H9 (cell line): ENCODE data around the gene RNASE8. TPM values are rescaled to one million over a fixed set of nuclear protein-coding genes. Genes with fewer than 3 reads are reported as not detected.

ENCODE experiments used
- DNase-seq: peaks from one replicate; pipeline ENCODE4 v3.0.0-alpha.2; 2017
- H2AFZ ChIP-seq: one replicate; pipeline ENCODE4 v1.6.1; 2013; ENCODE audit warnings: mild to moderate bottlenecking, low read length, control low read depth, moderate library complexity
- H2AK5ac ChIP-seq: 2 replicates; pipeline ENCODE4 v1.6.1; 2013; ENCODE audit warnings: low read length, control low read depth, mixed read lengths; ENCODE audit not compliant: insufficient read length
- H2BK120ac ChIP-seq: one replicate; pipeline ENCODE4 v1.6.1; 2013; ENCODE audit warnings: low read depth, mild to moderate bottlenecking, low read length, control low read depth, inconsistent platforms; ENCODE audit not compliant: poor library complexity, severe bottlenecking
- H2BK12ac ChIP-seq: 2 replicates; pipeline ENCODE4 v1.6.1; 2013; ENCODE audit warnings: low read length, control low read depth, mixed read lengths, low read depth; ENCODE audit not compliant: insufficient read length
- H2BK15ac ChIP-seq: 2 replicates; pipeline ENCODE4 v1.6.1; 2013; ENCODE audit warnings: low read depth, low read length, control low read depth
- H2BK20ac ChIP-seq: one replicate; pipeline ENCODE4 v1.6.1; 2013; ENCODE audit warnings: low read depth, mild to moderate bottlenecking, low read length, control low read depth, inconsistent platforms; ENCODE audit not compliant: poor library complexity, severe bottlenecking
- H2BK5ac ChIP-seq: 2 replicates; pipeline ENCODE4 v1.6.1; 2013; ENCODE audit warnings: low read length, control low read depth, mixed read lengths; ENCODE audit not compliant: insufficient read length
- H3K14ac ChIP-seq: 2 replicates; pipeline ENCODE4 v1.6.1; 2013; ENCODE audit warnings: low read length, control low read depth; ENCODE audit not compliant: insufficient read depth
- H3K18ac ChIP-seq: 2 replicates; pipeline ENCODE4 v1.6.1; 2013; ENCODE audit warnings: low read depth, mild to moderate bottlenecking, mixed read lengths, low read length, control low read depth; ENCODE audit not compliant: insufficient read length
- H3K23ac ChIP-seq: 2 replicates; pipeline ENCODE4 v1.6.1; 2013; ENCODE audit warnings: low read length, control low read depth, mixed read lengths, low read depth; ENCODE audit not compliant: insufficient read length
- H3K23me2 ChIP-seq: 2 replicates; pipeline ENCODE4 v1.6.1; 2013; ENCODE audit warnings: low read depth, mild to moderate bottlenecking, mixed read lengths, low read length, control low read depth; ENCODE audit not compliant: insufficient read length, poor library complexity, severe bottlenecking
- H3K27ac ChIP-seq: 2 replicates; pipeline ENCODE4 v1.5.1; 2013; ENCODE audit warnings: low read length, control low read depth, mixed read lengths, low read depth; ENCODE audit not compliant: insufficient read length
- H3K27me3 ChIP-seq: 2 replicates; pipeline ENCODE4 v1.6.1; 2013; ENCODE audit warnings: low read length, control low read depth, inconsistent platforms; ENCODE audit not compliant: insufficient read depth
- H3K4ac ChIP-seq: 2 replicates; pipeline ENCODE4 v1.6.1; 2013; ENCODE audit warnings: low read depth, mild to moderate bottlenecking, control low read depth, inconsistent platforms, low read length, moderate library complexity
- H3K4me1 ChIP-seq: 2 replicates; pipeline ENCODE4 v1.6.1; 2013; ENCODE audit warnings: low read length, control low read depth, inconsistent platforms; ENCODE audit not compliant: insufficient read depth
- H3K4me2 ChIP-seq: 2 replicates; pipeline ENCODE4 v1.6.1; 2013; ENCODE audit warnings: low read length, control low read depth, mixed read lengths; ENCODE audit not compliant: insufficient read length, insufficient read depth
- H3K56ac ChIP-seq: 2 replicates; pipeline ENCODE4 v1.6.1; 2013; ENCODE audit warnings: low read depth, mild to moderate bottlenecking, mixed read lengths, low read length, control low read depth; ENCODE audit not compliant: insufficient read length
- H3K79me1 ChIP-seq: 2 replicates; pipeline ENCODE4 v1.6.1; 2013; ENCODE audit warnings: low read depth, mild to moderate bottlenecking, moderate library complexity, low read length, control low read depth, inconsistent platforms; ENCODE audit not compliant: insufficient read depth, poor library complexity, severe bottlenecking
- H3K79me2 ChIP-seq: 2 replicates; pipeline ENCODE4 v1.6.1; 2013; ENCODE audit warnings: low read length, control low read depth, inconsistent platforms; ENCODE audit not compliant: insufficient read depth
- H3K9ac ChIP-seq: 2 replicates; pipeline ENCODE4 v1.6.1; 2013; ENCODE audit warnings: low read length, control low read depth, mixed read lengths; ENCODE audit not compliant: insufficient read length; ENCODE audit errors: extremely low read depth
- H3K9me3 ChIP-seq: one replicate; pipeline ENCODE4 v1.6.1; 2013; ENCODE audit warnings: low read depth, low read length, inconsistent platforms; ENCODE audit not compliant: control insufficient read depth
- H3T11ph ChIP-seq: one replicate; pipeline ENCODE4 v1.6.1; 2013; ENCODE audit warnings: mild to moderate bottlenecking, low read length, control low read depth, inconsistent platforms
- H4K20me1 ChIP-seq: one replicate; pipeline ENCODE4 v1.6.1; 2013; ENCODE audit not compliant: control insufficient read depth, insufficient read length, insufficient read depth
- H4K5ac ChIP-seq: 2 replicates; pipeline ENCODE4 v1.6.1; 2013; ENCODE audit warnings: low read depth, mild to moderate bottlenecking, mixed read lengths, low read length, control low read depth; ENCODE audit not compliant: insufficient read length
- H4K8ac ChIP-seq: replicated peaks from 2 replicates; pipeline ENCODE4 v1.6.1; 2013; ENCODE audit warnings: low read length, control low read depth, mixed read lengths, low read depth; ENCODE audit not compliant: insufficient read length
- H4K91ac ChIP-seq: 2 replicates; pipeline ENCODE4 v1.6.1; 2013; ENCODE audit warnings: low read depth, mild to moderate bottlenecking, moderate library complexity, mixed read lengths, low read length, control low read depth; ENCODE audit not compliant: insufficient read length
- H3K27ac Mint-ChIP-seq, 3 experiments: 2 replicates in 2 of 3; 3 replicates in 1 of 3; pipeline ENCODE4 v1.8.0; 2020 to 2021; ENCODE audit warnings: mixed read lengths in 3 of 3, mild to moderate bottlenecking in 1 of 3, moderate library complexity in 1 of 3
- H3K27me3 Mint-ChIP-seq: 2 replicates; pipeline ENCODE4 v1.8.0; 2021; ENCODE audit warnings: low read depth, mild to moderate bottlenecking, moderate library complexity, mixed read lengths
- H3K36me3 Mint-ChIP-seq, 3 experiments: 2 replicates in 2 of 3; 3 replicates in 1 of 3; pipeline ENCODE4 v1.8.0; 2020 to 2021; ENCODE audit warnings: low read depth in 3 of 3, mixed read lengths in 3 of 3; ENCODE audit not compliant: insufficient read depth in 1 of 3
- H3K4me1 Mint-ChIP-seq, 2 experiments: 2 replicates each; pipeline ENCODE4 v1.8.0; 2020; ENCODE audit warnings: mixed read lengths in 2 of 2
- H3K4me3 Mint-ChIP-seq, 2 experiments: 2 replicates in 1 of 2; 3 replicates in 1 of 2; pipeline ENCODE4 v1.8.0; 2020 to 2021; ENCODE audit warnings: mild to moderate bottlenecking in 2 of 2, mixed read lengths in 2 of 2, moderate library complexity in 1 of 2
- H3K9me3 Mint-ChIP-seq, 2 experiments: 2 replicates in 1 of 2; 3 replicates in 1 of 2; pipeline ENCODE4 v1.8.0; 2020; ENCODE audit warnings: mild to moderate bottlenecking in 2 of 2, mixed read lengths in 2 of 2, moderate library complexity in 1 of 2
- CTCF ChIP-seq: fragments of 200-600 bp; sonication (generic); conservative IDR thresholded peaks from 3 replicates; pipeline ENCODE4 v1.8.0; 2021; ENCODE audit warnings: antibody characterized with exemption, mild to moderate bottlenecking
- WGBS: extraction: QIAGEN DNeasy Blood & Tissue Kit; methylation state at CpG from one replicate; pipeline ENCODE4 v1.1.7; 2013; ENCODE audit warnings: missing lambda C conversion rate, low lambda C conversion rate, mixed read lengths; ENCODE audit not compliant: insufficient read length; ENCODE audit errors: extremely low coverage; 5-methylcytosine and 5-hydroxymethylcytosine counted together
- total RNA-seq: library from RNA; stranded (reverse); gene quantifications from 2 replicates; pipeline ENCODE4 v1.2.1, GENCODE V29; 2021

The RNASE8 gene
- total RNA-seq, 1 experiment from 2014 or later: not detected

- H3K4me2 ChIP-seq: no peak overlapping the region
- TF ChIP-seq CTCF: no peak
- H3K4me3 Mint-ChIP-seq: no peak overlapping the region
- H3K27ac Mint-ChIP-seq: peak overlapping the region in 1 of 3 experiments; percentile 80; a peak in 1 of 7 replicates
- no peak overlapping the region for H2AFZ ChIP-seq
- no peaks in the 10 kb centered on the region for H3K23me2 ChIP-seq
- no peaks in the 10 kb centered on the region for H3K79me1 ChIP-seq
- no peaks in the 10 kb centered on the region for H3K27me3 ChIP-seq
- peaks cover 11 to 14% of the 10 kb centered on the region in 2 experiments for H3K4me1 Mint-ChIP-seq
- no peaks in the 10 kb centered on the region for H3K9me3 ChIP-seq
- no peak overlapping the region for H4K5ac ChIP-seq
- H2BK12ac ChIP-seq: no peak overlapping the region
- no peaks in the 10 kb centered on the region for H4K20me1 ChIP-seq
- no peak for DNase-seq
- no peaks in the 10 kb centered on the region for H3K36me3 Mint-ChIP-seq
- H2BK15ac ChIP-seq: no peak overlapping the region
- no peak overlapping the region for H3K23ac ChIP-seq
- no peak overlapping the region for H4K8ac ChIP-seq
- H3K4me1 ChIP-seq: no peaks in the 10 kb centered on the region; the same call in 1 of the 2 replicates
- H2BK20ac ChIP-seq: no peak overlapping the region
- no peak overlapping the region for H2BK120ac ChIP-seq
- H2AK5ac ChIP-seq: no peak overlapping the region
- H3K27ac ChIP-seq: no peak overlapping the region
- H3K4ac ChIP-seq: no peak overlapping the region
- H3K9me3 Mint-ChIP-seq: no peaks in the 10 kb centered on the region
- no peak overlapping the region for H3K9ac ChIP-seq
- no peak overlapping the region for H3K56ac ChIP-seq
- H3K27me3 Mint-ChIP-seq: peaks cover 4% of the 10 kb centered on the region; the same call in 1 of the 2 replicates
- no CpG with 5 or more reads among the region's 3 CpGs for WGBS
- no peak overlapping the region for H3T11ph ChIP-seq
- no peak overlapping the region for H3K14ac ChIP-seq
- H3K79me2 ChIP-seq: no peaks in the 10 kb centered on the region
- no peak overlapping the region for H3K18ac ChIP-seq
- H2BK5ac ChIP-seq: no peak overlapping the region
- H4K91ac ChIP-seq: no peak overlapping the region
Observed at GRCh38 chr14:21054123-21054767, 3.4 kb upstream of the RNASE8 start.
